ENCODE data around the gene GSTA4. TPM values are rescaled to one million over a fixed set of nuclear protein-coding genes. Genes with fewer than 3 reads are reported as not detected.

Gene GSTA4
- polyA plus RNA-seq, 1 donor (not counting 4 experiments of a cell fraction or from before 2014, with no cell fraction given) = 40.2 TPM

DNA sequence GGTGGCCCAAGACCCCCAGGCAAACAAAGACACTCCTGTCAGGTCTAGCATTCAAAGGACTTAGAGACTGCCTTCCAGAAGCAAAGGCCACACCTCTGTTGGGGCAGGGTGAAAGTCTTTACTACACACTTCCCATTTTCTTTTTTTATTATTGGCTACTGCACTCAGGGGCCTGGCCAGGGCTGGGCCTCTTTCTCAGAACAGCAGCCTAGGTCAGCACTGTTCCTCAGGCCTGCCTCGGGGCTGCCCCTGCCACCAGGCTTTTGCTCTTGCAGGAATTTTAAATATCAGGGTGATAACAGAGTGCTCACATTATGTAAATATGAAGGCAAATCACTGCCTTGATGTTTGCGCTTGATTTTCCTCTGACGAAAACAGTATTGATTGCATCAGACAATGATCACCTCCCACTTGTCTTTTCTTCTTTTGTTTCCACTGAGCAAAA is 18.5 kb downstream of the GSTA4 start:
- FAIRE-seq = no peak
- H3K4me1 ChIP-seq (ENCODE audit: control insufficient read depth, extremely low read depth, insufficient read depth, low read length) = no peaks in the 10 kb centered on the region
- no peaks in the 10 kb centered on the region for H3K9me3 ChIP-seq (ENCODE audit: control insufficient read depth, low read depth, low read length)
- TF ChIP-seq, protein P1, sequence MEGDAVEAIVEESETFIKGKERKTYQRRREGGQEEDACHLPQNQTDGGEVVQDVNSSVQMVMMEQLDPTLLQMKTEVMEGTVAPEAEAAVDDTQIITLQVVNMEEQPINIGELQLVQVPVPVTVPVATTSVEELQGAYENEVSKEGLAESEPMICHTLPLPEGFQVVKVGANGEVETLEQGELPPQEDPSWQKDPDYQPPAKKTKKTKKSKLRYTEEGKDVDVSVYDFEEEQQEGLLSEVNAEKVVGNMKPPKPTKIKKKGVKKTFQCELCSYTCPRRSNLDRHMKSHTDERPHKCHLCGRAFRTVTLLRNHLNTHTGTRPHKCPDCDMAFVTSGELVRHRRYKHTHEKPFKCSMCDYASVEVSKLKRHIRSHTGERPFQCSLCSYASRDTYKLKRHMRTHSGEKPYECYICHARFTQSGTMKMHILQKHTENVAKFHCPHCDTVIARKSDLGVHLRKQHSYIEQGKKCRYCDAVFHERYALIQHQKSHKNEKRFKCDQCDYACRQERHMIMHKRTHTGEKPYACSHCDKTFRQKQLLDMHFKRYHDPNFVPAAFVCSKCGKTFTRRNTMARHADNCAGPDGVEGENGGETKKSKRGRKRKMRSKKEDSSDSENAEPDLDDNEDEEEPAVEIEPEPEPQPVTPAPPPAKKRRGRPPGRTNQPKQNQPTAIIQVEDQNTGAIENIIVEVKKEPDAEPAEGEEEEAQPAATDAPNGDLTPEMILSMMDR (optimal IDR thresholded peaks at IDR 0.05 in 1 of 3, IDR thresholded peaks at IDR 0.05 in 1 of 3, conservative IDR thresholded peaks at IDR 0.05 in 1 of 3; ENCODE audit: extremely low read depth in 1 of 3, insufficient read depth in 2 of 3, low read length in 3 of 3) = no peak
- TF ChIP-seq EZH2 (IDR thresholded peaks at IDR 0.05; ENCODE audit: low read length) = no peak
- no peak overlapping the region for H3K4me2 ChIP-seq (ENCODE audit: control insufficient read depth, extremely low read depth, insufficient read depth, low read depth, low read length)
- H4K20me1 ChIP-seq (ENCODE audit: control insufficient read depth, extremely low read depth, insufficient read depth, low read length) = no peaks in the 10 kb centered on the region
- H3K9ac ChIP-seq (ENCODE audit: control insufficient read depth, extremely low read depth, insufficient read depth, low read length) = no peak overlapping the region
- no peaks in the 10 kb centered on the region for H3K79me2 ChIP-seq (ENCODE audit: control insufficient read depth, insufficient read depth, low read length)
- DNase-seq (ENCODE audit: low read depth, low spot score) = no peak
- no peak overlapping the region for H2AFZ ChIP-seq (ENCODE audit: control insufficient read depth, low read length)
- no peak overlapping the region for H3K27ac ChIP-seq (ENCODE audit: control insufficient read depth, insufficient read depth, low read length)
- dilution Hi-C loops (cut with MboI; ENCODE audit: extremely low pct_ligation_motif_present, low sequenced_read_pairs) = no loop called here
- no peaks in the 10 kb centered on the region for H3K9me1 ChIP-seq (ENCODE audit: control insufficient read depth, extremely low read depth, insufficient read depth, low read length)
- H3K36me3 ChIP-seq (ENCODE audit: control insufficient read depth in 2 of 2, extremely low read depth in 1 of 2, insufficient read depth in 2 of 2, low read length in 2 of 2) = no peaks in the 10 kb centered on the region
- no peak overlapping the region for H3K4me3 ChIP-seq (ENCODE audit: control insufficient read depth in 2 of 3, extremely low read depth in 1 of 3, insufficient read depth in 2 of 3, low read depth in 1 of 3, low read length in 3 of 3)
- no peaks in the 10 kb centered on the region for H3K27me3 ChIP-seq (ENCODE audit: control insufficient read depth, extremely low read depth, insufficient read depth, low read length)

DNA sequence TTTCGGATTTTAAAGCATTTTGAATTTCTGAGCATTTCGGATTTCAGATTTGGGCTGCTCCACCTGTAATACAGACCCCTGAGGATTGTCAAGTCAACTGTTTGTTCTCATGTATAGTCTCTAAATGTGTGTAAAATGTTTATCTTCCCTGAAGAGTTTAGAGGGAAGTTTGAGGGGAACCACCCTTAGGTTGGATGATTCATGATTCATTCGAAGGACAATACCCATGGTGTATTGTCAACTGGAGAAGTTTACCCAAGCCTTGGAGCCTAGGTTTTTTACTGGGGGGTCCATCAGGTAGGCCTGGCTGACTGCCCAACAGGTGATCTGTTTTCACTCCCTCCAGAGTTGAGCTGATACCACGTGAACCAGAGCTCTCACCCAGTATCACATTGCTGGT is 18.9 kb downstream of the GSTA4 start:
- no peak for DNase-seq (ENCODE audit: low read depth, low spot score)
- H3K4me2 ChIP-seq (ENCODE audit: control insufficient read depth, extremely low read depth, insufficient read depth, low read depth, low read length) = no peak overlapping the region
- dilution Hi-C loops (cut with MboI; ENCODE audit: extremely low pct_ligation_motif_present, low sequenced_read_pairs) = no loop called here

More for the DNA sequence above, 18.9 kb downstream of the GSTA4 start:
- no peaks in the 10 kb centered on the region for H4K20me1 ChIP-seq (ENCODE audit: control insufficient read depth, extremely low read depth, insufficient read depth, low read length)
- FAIRE-seq = no peak
- TF ChIP-seq, protein P1 (optimal IDR thresholded peaks at IDR 0.05 in 1 of 3, IDR thresholded peaks at IDR 0.05 in 1 of 3, conservative IDR thresholded peaks at IDR 0.05 in 1 of 3; ENCODE audit: extremely low read depth in 1 of 3, insufficient read depth in 2 of 3, low read length in 3 of 3) = no peak
- TF ChIP-seq EZH2 (IDR thresholded peaks at IDR 0.05; ENCODE audit: low read length) = no peak
- no peak overlapping the region for H3K27ac ChIP-seq (ENCODE audit: control insufficient read depth, insufficient read depth, low read length)
- H2AFZ ChIP-seq (ENCODE audit: control insufficient read depth, low read length) = no peak overlapping the region
- H3K4me3 ChIP-seq (ENCODE audit: control insufficient read depth in 2 of 3, extremely low read depth in 1 of 3, insufficient read depth in 2 of 3, low read depth in 1 of 3, low read length in 3 of 3) = no peak overlapping the region
- H3K4me1 ChIP-seq (ENCODE audit: control insufficient read depth, extremely low read depth, insufficient read depth, low read length) = no peaks in the 10 kb centered on the region
- no peak overlapping the region for H3K9ac ChIP-seq (ENCODE audit: control insufficient read depth, extremely low read depth, insufficient read depth, low read length)
- no peaks in the 10 kb centered on the region for H3K79me2 ChIP-seq (ENCODE audit: control insufficient read depth, insufficient read depth, low read length)
- H3K27me3 ChIP-seq (ENCODE audit: control insufficient read depth, extremely low read depth, insufficient read depth, low read length) = no peaks in the 10 kb centered on the region
- H3K36me3 ChIP-seq (ENCODE audit: control insufficient read depth in 2 of 2, extremely low read depth in 1 of 2, insufficient read depth in 2 of 2, low read length in 2 of 2) = no peaks in the 10 kb centered on the region
- H3K9me1 ChIP-seq (ENCODE audit: control insufficient read depth, extremely low read depth, insufficient read depth, low read length) = no peaks in the 10 kb centered on the region
- H3K9me3 ChIP-seq (ENCODE audit: control insufficient read depth, low read depth, low read length) = no peaks in the 10 kb centered on the region

Measured in keratinocyte (primary cell).